GM12878 (cell line): Measurements from ENCODE around the gene SP110. TPM values are rescaled to one million over a fixed set of nuclear protein-coding genes. Genes with fewer than 3 reads are reported as not detected.

Experiments used
- ATAC-seq: fragments of 200-7000 bp; cut with Tn5 transposase; 3 replicates; pipeline ENCODE4 v1.9.1; 2020; ENCODE audit warnings: mild to moderate bottlenecking, moderate library complexity
- BruUV-seq: library from RNA; stranded (reverse); fragments of 400-500 nt; replicated peaks from 2 replicates; lab custom pipeline; 2021; lab: Mats Ljungman, UMichigan
- CTCF ChIA-PET: fragments of 300-600 bp; sonication (Branson Sonifier 250); formaldehyde crosslinking; extraction: SDS; loops from one replicate; lab custom pipeline; 2021; ENCODE audit warnings: inconsistent platforms; lab: Yijun Ruan, JAX
- POLR2A ChIA-PET: fragments of 350-600 bp; formaldehyde crosslinking; extraction: SDS; loops from one replicate; lab custom pipeline; 2021; ENCODE audit warnings: inconsistent platforms; lab: Charles Lee
- RAD21 ChIA-PET: fragments of 300-600 bp; sonication (Branson Sonifier 250); formaldehyde crosslinking; loops from one replicate; lab custom pipeline; 2023; ENCODE audit warnings: antibody characterized with exemption; ENCODE audit not compliant: unreplicated experiment; lab: Charles Lee
- SMC1A ChIA-PET: fragments of 300-600 bp; sonication (Branson Sonifier 250); formaldehyde crosslinking; loops from one replicate; lab custom pipeline; 2023; ENCODE audit not compliant: unreplicated experiment, uncharacterized antibody; lab: Charles Lee
- DNase-seq: peaks from one replicate; pipeline ENCODE4 v3.0.0-alpha.2; 2011; ENCODE audit warnings: low read depth, low spot score
- FAIRE-seq: peaks from 3 replicates; lab custom pipeline; 2011; peaks lifted over from hg19 to GRCh38; lab: Jason Lieb, UNC
- H2AFZ ChIP-seq: 2 replicates; pipeline ENCODE4 v1.6.0; 2011; ENCODE audit warnings: low read depth, low read length, control low read depth; ENCODE audit not compliant: control insufficient read depth
- H3K27ac ChIP-seq: 2 replicates; pipeline ENCODE4 v1.5.1; 2011; ENCODE audit warnings: control low read depth; ENCODE audit not compliant: control insufficient read depth, insufficient read depth
- H3K27me3 ChIP-seq, 2 experiments: replicated peaks in 1 of 2; 2 replicates each; pipeline versions ENCODE4 v1.6.0 to v1.6.1; 2011; ENCODE audit warnings: low read length in 1 of 2; ENCODE audit not compliant: control insufficient read depth in 2 of 2, insufficient read depth in 2 of 2
- H3K36me3 ChIP-seq, 2 experiments: 2 replicates each; pipeline ENCODE4 v1.5.1; 2011; ENCODE audit warnings: low read length in 1 of 2; ENCODE audit not compliant: control insufficient read depth in 2 of 2, insufficient read depth in 2 of 2
- H3K4me1 ChIP-seq: 2 replicates; pipeline ENCODE4 v1.6.1; 2011; ENCODE audit warnings: mild to moderate bottlenecking, low read length, moderate library complexity, mixed read lengths; ENCODE audit not compliant: control insufficient read depth, insufficient read depth
- H3K4me2 ChIP-seq: 2 replicates; pipeline ENCODE4 v1.6.0; 2011; ENCODE audit warnings: control low read depth; ENCODE audit not compliant: control insufficient read depth, insufficient read depth
- H3K4me3 ChIP-seq: fragments of 200-600 bp; sonication (generic); 2 replicates; pipeline ENCODE4 v1.5.1; 2016
- H3K79me2 ChIP-seq: 2 replicates; pipeline ENCODE4 v1.6.0; 2011; ENCODE audit warnings: low read length; ENCODE audit not compliant: control insufficient read depth, insufficient read depth
- H3K9ac ChIP-seq: 2 replicates; pipeline ENCODE4 v1.8.0; 2011; ENCODE audit warnings: low read length, control low read depth, mixed read lengths; ENCODE audit not compliant: control insufficient read depth, insufficient read depth
- H3K9me3 ChIP-seq: replicated peaks from 3 replicates; pipeline ENCODE4 v1.5.1; 2011; ENCODE audit warnings: mild to moderate bottlenecking, low read length; ENCODE audit not compliant: control insufficient read depth, insufficient read depth
- H4K20me1 ChIP-seq: 2 replicates; pipeline ENCODE4 v1.6.0; 2011; ENCODE audit not compliant: control insufficient read depth, insufficient read depth
- CUX1 ChIP-seq: IDR thresholded peaks from 2 replicates; pipeline ENCODE4 v1.6.1; 2012; ENCODE audit warnings: improper control_type of control experiment, low read depth, low read length; ENCODE audit not compliant: insufficient replicate concordance
- EGR1 ChIP-seq, 2 experiments: IDR thresholded peaks; 1 replicate in 1 of 2; 2 replicates in 1 of 2; pipeline ENCODE4 v1.6.1; 2011 to 2012; ENCODE audit warnings: low read depth in 2 of 2, low read length in 2 of 2, borderline replicate concordance in 1 of 2, mild to moderate bottlenecking in 1 of 2, moderate library complexity in 1 of 2
- NBN ChIP-seq: fragments of 450-650 bp; IDR thresholded peaks from 2 replicates; pipeline ENCODE4 v1.6.1; 2016
- RELB ChIP-seq: fragments of 450-650 bp; IDR thresholded peaks from 2 replicates; pipeline ENCODE4 v1.6.1; 2017; ENCODE audit warnings: low read depth, mild to moderate bottlenecking, moderate library complexity
- ZBED1 ChIP-seq: IDR thresholded peaks from 2 replicates; pipeline ENCODE4 v1.6.1; 2016; ENCODE audit warnings: borderline replicate concordance
- ZBTB11 ChIP-seq: fragments of 450-650 bp; formaldehyde crosslinking; IDR thresholded peaks from 2 replicates; pipeline ENCODE4 v1.5.0; 2022; ENCODE audit warnings: mild to moderate bottlenecking, missing genetic modification characterization
- WGBS: methylation state at CpG from one replicate; pipeline ENCODE4 v1.1.6; 2016; ENCODE audit warnings: low lambda C conversion rate; ENCODE audit not compliant: insufficient replicate concordance, insufficient coverage; ENCODE audit errors: missing lambda C conversion rate; 5-methylcytosine and 5-hydroxymethylcytosine counted together
- in situ Hi-C: fragments of 300-500 bp; cut with MboI; formaldehyde crosslinking; loops from 9 replicates; pipeline ENCODE4 v1.14.3; 2018; ENCODE audit warnings: mixed read lengths
- intact Hi-C: fragments of 100-400 bp; cut with micrococcal nuclease; formaldehyde crosslinking; loops from one replicate; pipeline ENCODE4 v1.14.2; 2022; ENCODE audit not compliant: unreplicated experiment
- polyA plus RNA-seq, 11 experiments: library from polyadenylated mRNA; depleted of rRNA in 4 of 11; unstranded in 6 of 11; stranded (reverse) in 5 of 11; fragments of >200 nt; fragmentation: Nextera tagmentation in 4 of 11; fragmentation: Illumina TruSeq in 1 of 11; extraction: Ambion mirVana in 4 of 11; extraction: Trizol in 1 of 11; gene quantifications; 1 replicate in 1 of 11; 2 replicates in 10 of 11; pipeline versions ENCODE4 v1.2.1 to v1.2.3, GENCODE V29; 2011 to 2016; ENCODE audit warnings: inconsistent platforms in 2 of 11, missing spikeins in 2 of 11, low read depth in 1 of 11
- total RNA-seq, 4 experiments: library from RNA; depleted of rRNA in 3 of 4; stranded (reverse); fragments of >200 nt in 3 of 4; fragmentation: Illumina TruSeq in 1 of 4; extraction: Trizol in 1 of 4; gene quantifications; 2 replicates each; pipeline versions ENCODE4 v1.2.1 to v1.2.3, GENCODE V29; 2013 to 2021

Gene SP110
- total and polyA plus RNA-seq, 10 of the 15 experiments (the other 5 are each of a cell fraction or from before 2014, with no cell fraction given), result 81.2 to 149 (median 100) TPM

- no peaks in the 10 kb centered on the region for H4K20me1 ChIP-seq
- TF ChIP-seq NBN (no peak), ZBTB11 (CRISPR knock-in tag) (no peak), EGR1 (IDR thresholded peaks at IDR 0.05; ENCODE audit: borderline replicate concordance in 1 of 2, low read depth in 2 of 2, low read length in 2 of 2) (no peak), ZBED1 (no peak), RELB (no peak), CUX1 (no peak)
- RAD21 ChIA-PET, result interaction anchor here (1.2 to 2.8 kb wide), 3 partner anchors 153 to 360 kb away, joined by 4 to 16 read pairs (median 5); no protein-coding TSS in a partner anchor
- no peaks in the 10 kb centered on the region for H3K36me3 ChIP-seq
- no peaks in the 10 kb centered on the region for H3K4me1 ChIP-seq
- no peak overlapping the region for H2AFZ ChIP-seq
- H3K79me2 ChIP-seq, result no peaks in the 10 kb centered on the region
- intact Hi-C loops, result loop anchor here (2.0 kb wide), 2 partner anchors 94 to 380 kb away; no protein-coding TSS in a partner anchor
- CTCF ChIA-PET, result interaction anchor here (0.6 to 6.2 kb wide), 12 partner anchors 11 to 1256 kb away, joined by 3 to 65 read pairs (median 6); partner anchors contain the start of gene SLC16A14
- no peak overlapping the region for H3K9ac ChIP-seq
- no peak for DNase-seq
- H3K4me2 ChIP-seq, result no peak overlapping the region
- in situ Hi-C loops, result loop anchor here (5.0 to 25.0 kb wide), 2 partner anchors 154 to 374 kb away; no protein-coding TSS in a partner anchor
- no peaks in the 10 kb centered on the region for H3K27me3 ChIP-seq
- no peaks in the 10 kb centered on the region for H3K9me3 ChIP-seq
- SMC1A ChIA-PET, result interaction anchor here (0.5 to 4.4 kb wide), 8 partner anchors 9 to 702 kb away, joined by 3 to 32 read pairs (median 5); partner anchors contain the start of gene SLC16A14
- no peak overlapping the region for H3K27ac ChIP-seq
- no peak overlapping the region for H3K4me3 ChIP-seq
- no TSS peak for BruUV-seq
- 20% methylated on average over 6 of the region's 6 CpGs for WGBS
- FAIRE-seq, result no peak
- POLR2A ChIA-PET, result no interaction called here
- peak; percentile 14 for ATAC-seq
These were observed 58.6 kb downstream of the SP110 start for GRCh38 chr2:230161184-230161583.
